Spinal cord (tissue), 4 donors: ENCODE data around the gene PTGIR. TPM values are rescaled to one million over a fixed set of nuclear protein-coding genes. Genes with fewer than 3 reads are reported as not detected.

Experiments
- polyA plus RNA-seq, 2 donors: library from polyadenylated mRNA; unstranded; fragments of 120-200 nt; gene quantifications; one replicate each; pipeline ENCODE4 v1.2.1, GENCODE V29; 2013; ENCODE audit not compliant: insufficient read length in 2 of 2
- total RNA-seq, 2 donors: library from RNA; depleted of rRNA in 1 of 2; stranded (reverse); fragments of 120-200 nt in 1 of 2; fragments of >200 nt in 1 of 2; gene quantifications; one replicate each; pipeline versions ENCODE4 v1.2.3 to v1.2.4, GENCODE V29; 2013 to 2014

The PTGIR gene
- total and polyA plus RNA-seq, 4 donors = 0.62 to 1.9 (median 0.71) TPM

Other genes starting within 250 kb of the PTGIR start
- gene CCDC8, start 211.5 kb downstream of the PTGIR start, total RNA-seq = 10 to 100 TPM; 16.6 to 37.9 TPM
- gene CCDC8, start 211.5 kb downstream of the PTGIR start, polyA plus RNA-seq = 10 to 100 TPM; 13.2 to 15.2 TPM
- 10 to 100 TPM in 1 of 2 donors, 1 to 10 TPM in 1; 8.7 to 21.1 TPM for gene PNMA8C, start 196.2 kb downstream of the PTGIR start, total RNA-seq
- gene PNMA8C, start 196.2 kb downstream of the PTGIR start, polyA plus RNA-seq = 10 to 100 TPM; 23.7 to 31.9 TPM
- 10 to 100 TPM; 85.6 to 93.0 TPM for gene PNMA8A, start 153.5 kb downstream of the PTGIR start, total RNA-seq
- 100 to 1,000 TPM in 1 of 2 donors, 10 to 100 TPM in 1; 89.7 to 105 TPM for gene PNMA8A, start 153.5 kb downstream of the PTGIR start, polyA plus RNA-seq
- 10 to 100 TPM; 10.6 to 17.7 TPM for gene PNMA8B, start 129.2 kb downstream of the PTGIR start, total RNA-seq
- 10 to 100 TPM; 30.2 to 31.0 TPM for gene PNMA8B, start 129.2 kb downstream of the PTGIR start, polyA plus RNA-seq
- gene CALM3, start 23.8 kb downstream of the PTGIR start, total RNA-seq = 100 to 1,000 TPM; 219 to 329 TPM
- 1,000 to 10,000 TPM; 1,556 to 1,593 TPM for gene CALM3, start 23.8 kb downstream of the PTGIR start, polyA plus RNA-seq
- 1 to 10 TPM in 1 of 2 donors, not detected in 1; 1.7 TPM for gene GNG8, start 11.1 kb upstream of the PTGIR start, total RNA-seq
- gene GNG8, start 11.1 kb upstream of the PTGIR start, polyA plus RNA-seq = 10 to 100 TPM; 10.7 to 13.7 TPM
- gene DACT3, start 36.1 kb upstream of the PTGIR start, total RNA-seq = 10 to 100 TPM; 12.8 to 18.4 TPM
- gene DACT3, start 36.1 kb upstream of the PTGIR start, polyA plus RNA-seq = 10 to 100 TPM; 50.0 to 50.8 TPM
- 10 to 100 TPM in 1 of 2 donors, 1 to 10 TPM in 1; 8.0 to 20.1 TPM for gene PRKD2, start 92.0 kb upstream of the PTGIR start, total RNA-seq
- 10 to 100 TPM; 28.9 to 30.4 TPM for gene PRKD2, start 92.0 kb upstream of the PTGIR start, polyA plus RNA-seq
- gene FKRP, start 121.0 kb upstream of the PTGIR start, total RNA-seq = 10 to 100 TPM; 11.4 to 17.8 TPM
- 10 to 100 TPM; 23.3 to 36.7 TPM for gene FKRP, start 121.0 kb upstream of the PTGIR start, polyA plus RNA-seq
- gene STRN4, start 121.4 kb upstream of the PTGIR start, total RNA-seq = 10 to 100 TPM; 42.4 to 75.5 TPM
- gene STRN4, start 121.4 kb upstream of the PTGIR start, polyA plus RNA-seq = 100 to 1,000 TPM; 121 to 155 TPM
- gene SLC1A5, start 163.5 kb upstream of the PTGIR start, total RNA-seq = 1 to 10 TPM; 7.1 to 9.5 TPM
- gene SLC1A5, start 163.5 kb upstream of the PTGIR start, polyA plus RNA-seq = 1 to 10 TPM; 6.4 to 7.4 TPM
- 100 to 1,000 TPM in 1 of 2 donors, 10 to 100 TPM in 1; 91.3 to 141 TPM for gene AP2S1, start 225.8 kb upstream of the PTGIR start, total RNA-seq
- 100 to 1,000 TPM; 157 to 171 TPM for gene AP2S1, start 225.8 kb upstream of the PTGIR start, polyA plus RNA-seq
- gene ARHGAP35, start 235.9 kb upstream of the PTGIR start, total RNA-seq = 10 to 100 TPM; 47.9 to 85.0 TPM
- 100 to 1,000 TPM; 101 to 121 TPM for gene ARHGAP35, start 235.9 kb upstream of the PTGIR start, polyA plus RNA-seq